ENCODE data around the gene KCNA1.

Gene KCNA1

GRCh38 chr12:4961311-4961710 lies 51.6 kb downstream of the KCNA1 start:
- no peak for DNase-seq

GRCh38 chr12:4962539-4963486 lies 53.1 kb downstream of the KCNA1 start:
- DNase-seq, result no peak
